DMS 273 treated with DMSO at 0.1 percent for 48 hours (cell line): ENCODE measurements around the gene IL4.
"Not testable (repeated sequence)": the region's sequence is repeated elsewhere in the genome, so short reads cannot be mapped to it uniquely, and the experiment has no call there.

ENCODE experiments used
- DNase-seq: peaks from one replicate; lab custom pipeline; 2025; lab: John Stamatoyannopoulos, UW

Gene IL4

GRCh38 chr5:132674671-132675506, 1.1 kb downstream of the IL4 start:
- no peak for DNase-seq

DNA sequence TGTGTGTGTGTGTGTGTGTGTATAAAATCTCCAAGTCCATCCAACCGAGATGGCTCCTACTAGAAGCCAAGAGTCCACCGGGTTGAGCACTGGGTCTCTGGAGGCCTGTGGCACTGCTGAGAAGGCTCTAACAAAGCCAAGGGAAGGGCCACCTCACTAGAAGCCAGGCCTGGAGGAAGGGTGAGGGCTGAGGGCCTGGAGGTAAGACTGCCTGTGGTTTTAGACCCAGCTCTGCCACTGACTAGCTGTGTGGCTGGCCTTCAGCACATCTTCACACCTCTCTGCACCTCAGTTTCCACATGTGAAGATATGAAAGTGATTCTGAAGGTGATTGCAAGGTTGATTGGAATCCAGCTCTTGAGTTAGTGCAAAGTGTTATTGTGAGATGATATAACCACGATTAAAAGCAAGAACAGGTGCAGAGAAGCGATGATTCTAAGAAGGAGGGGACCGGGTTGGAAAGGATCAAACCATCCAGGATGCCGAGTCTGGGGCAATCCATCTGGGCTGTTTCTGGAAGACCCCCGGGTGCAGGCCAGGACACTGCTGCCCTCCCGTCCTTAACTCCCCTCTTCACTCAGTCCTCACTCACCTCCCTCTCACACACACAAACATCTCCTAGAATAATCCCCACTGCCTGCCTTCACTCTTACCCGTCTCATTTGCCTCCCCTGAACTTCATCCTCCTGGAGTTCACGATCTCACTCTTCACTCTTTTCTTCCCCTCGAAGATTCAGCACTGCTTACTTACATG, 2.3 kb downstream of the IL4 start:
- no peak for DNase-seq

DNA sequence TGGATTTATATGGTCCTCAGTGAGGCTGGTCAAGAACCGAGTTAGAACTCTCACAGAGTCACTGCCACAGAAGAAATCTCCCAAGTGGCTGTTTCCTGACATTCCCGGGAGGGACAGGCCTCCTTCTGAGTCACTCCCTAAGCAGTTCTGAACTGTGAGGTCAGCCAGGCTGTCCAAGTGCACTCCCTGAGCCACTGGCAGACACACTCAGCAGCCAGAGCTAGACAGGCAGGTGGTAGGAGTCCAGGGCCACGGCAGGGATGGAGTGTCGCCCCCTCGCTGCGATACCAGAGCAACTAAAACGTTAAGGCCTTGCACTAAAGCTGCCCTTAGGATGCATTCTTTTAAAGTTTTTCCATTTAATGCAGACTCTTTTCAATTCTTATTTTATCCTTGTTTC, 3.4 kb downstream of the IL4 start:
- no peak for DNase-seq

DNA sequence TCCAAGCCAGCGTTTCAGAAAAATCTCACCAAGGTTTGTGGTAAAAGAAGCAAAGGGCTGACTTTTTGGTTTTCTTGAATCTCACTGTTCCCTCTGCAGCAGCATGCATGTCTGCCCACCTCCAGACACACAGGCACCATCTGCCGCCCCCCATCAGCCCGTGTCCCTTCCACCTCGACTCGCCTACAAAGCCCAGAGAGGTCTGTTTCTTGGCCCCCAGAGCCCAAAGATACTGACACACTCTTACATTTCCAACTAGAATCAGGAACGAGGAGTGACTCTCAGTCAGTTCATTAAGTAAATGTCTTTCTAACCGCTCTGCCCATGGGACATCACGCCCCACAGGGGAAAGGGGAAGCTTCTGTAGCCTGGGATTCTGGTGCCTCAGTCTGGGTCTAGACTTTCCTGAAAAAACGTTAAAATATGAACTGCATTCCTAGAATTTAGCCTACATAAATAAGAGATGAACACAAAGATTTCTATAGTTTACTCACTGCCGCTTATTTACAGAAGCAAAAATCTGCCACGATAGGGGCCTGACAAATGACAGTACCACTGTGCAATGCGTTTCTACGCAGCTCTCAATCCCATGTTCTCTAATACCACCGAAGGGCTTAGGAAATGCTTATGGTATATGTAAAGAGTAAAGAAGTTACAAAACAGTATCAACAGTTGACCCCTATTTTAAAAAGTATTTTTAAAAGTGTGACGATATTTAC, 4.1 kb downstream of the IL4 start:
- no peak for DNase-seq

GRCh38 chr5:132678735-132679134, 4.9 kb downstream of the IL4 start:
- DNase-seq = no peak

- DNase-seq = no peak
These were observed 5.4 kb downstream of the IL4 start for GRCh38 chr5:132679166-132679565.

DNA sequence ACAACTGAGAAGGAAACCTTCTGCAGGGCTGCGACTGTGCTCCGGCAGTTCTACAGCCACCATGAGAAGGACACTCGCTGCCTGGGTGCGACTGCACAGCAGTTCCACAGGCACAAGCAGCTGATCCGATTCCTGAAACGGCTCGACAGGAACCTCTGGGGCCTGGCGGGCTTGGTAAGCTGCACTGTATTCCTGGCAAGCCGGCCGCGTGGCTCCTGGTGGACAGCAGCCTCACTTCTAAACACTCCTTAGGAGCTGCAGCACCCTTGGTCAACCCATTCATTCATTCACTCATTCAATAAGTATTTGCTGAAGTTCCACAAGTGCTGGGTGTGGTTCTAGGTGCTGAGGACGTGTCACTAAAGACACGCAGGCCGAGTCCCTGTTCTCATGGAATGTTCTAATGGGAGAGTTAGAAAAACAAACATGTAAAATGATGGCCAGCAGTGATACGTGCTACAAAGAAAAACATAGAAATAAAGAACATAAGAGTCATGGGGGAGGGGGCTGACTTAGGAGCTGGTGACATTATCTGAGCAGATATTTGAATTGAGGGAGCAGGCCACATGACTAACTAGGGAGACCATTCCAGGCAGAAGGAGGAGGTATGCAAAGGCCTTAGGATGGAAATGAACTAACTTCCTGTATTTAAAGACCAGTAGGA, 6.1 kb downstream of the IL4 start:
- DNase-seq = no peak

DNA sequence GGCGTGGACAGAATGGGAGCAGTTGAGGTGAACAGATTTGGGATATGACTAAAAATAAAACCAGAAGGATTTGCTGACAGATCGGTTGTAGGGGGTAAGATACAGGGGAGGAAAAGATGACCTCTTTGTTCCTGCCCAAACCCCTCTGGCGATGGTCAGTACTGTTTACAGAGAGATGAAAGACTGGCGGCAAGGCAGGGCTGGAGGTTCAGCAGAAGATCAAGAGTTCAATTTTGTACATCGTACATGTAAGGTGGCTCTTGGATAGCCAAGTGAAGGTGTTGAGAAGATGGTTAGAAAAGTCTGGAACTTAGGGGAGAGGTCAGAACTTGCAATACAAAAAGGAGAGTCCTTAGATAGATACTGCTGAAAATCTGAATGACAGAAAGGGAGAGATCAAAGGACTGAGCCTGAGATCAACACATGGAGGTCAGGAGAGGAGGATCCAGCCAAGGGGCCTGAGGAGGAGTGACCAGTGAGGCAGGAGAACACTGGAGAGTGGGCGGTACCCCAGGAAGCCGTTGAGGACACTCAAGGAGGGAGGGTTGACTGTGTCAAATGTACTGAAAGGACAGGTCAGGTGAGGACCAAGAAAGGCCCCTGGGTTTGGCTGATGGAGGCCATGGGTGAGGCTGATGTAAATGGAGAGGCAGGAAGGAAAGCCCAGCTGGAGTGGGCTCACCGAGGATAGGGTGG, 7.1 kb downstream of the IL4 start:
- no peak for DNase-seq

- no peak for DNase-seq
These were observed 7.7 kb downstream of the IL4 start for GRCh38 chr5:132681476-132681831.

- no peak for DNase-seq
These were observed 8.2 kb downstream of the IL4 start for GRCh38 chr5:132681983-132682382.

DNA sequence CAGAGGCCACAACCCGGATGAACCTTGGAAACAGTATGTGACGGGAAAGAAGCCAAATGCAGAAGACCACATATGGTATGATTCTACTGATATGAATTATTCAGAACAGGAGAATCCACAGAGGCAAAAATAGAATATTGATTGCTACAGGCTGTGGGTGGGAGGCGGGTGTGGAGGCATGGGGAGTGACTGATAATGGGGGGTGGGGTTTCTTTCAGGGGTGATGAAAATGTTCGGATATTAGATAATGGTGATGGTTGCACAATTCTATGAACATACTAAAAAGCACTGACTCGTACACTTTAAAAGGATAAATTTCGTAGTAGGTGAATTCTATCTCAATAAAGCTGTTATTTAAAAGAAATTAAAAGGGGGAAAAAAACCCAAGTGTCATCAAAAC, 10.7 kb downstream of the IL4 start:
- DNase-seq = no peak

GRCh38 chr5:132684922-132685720, 11.3 kb downstream of the IL4 start:
- no peak for DNase-seq

DNA sequence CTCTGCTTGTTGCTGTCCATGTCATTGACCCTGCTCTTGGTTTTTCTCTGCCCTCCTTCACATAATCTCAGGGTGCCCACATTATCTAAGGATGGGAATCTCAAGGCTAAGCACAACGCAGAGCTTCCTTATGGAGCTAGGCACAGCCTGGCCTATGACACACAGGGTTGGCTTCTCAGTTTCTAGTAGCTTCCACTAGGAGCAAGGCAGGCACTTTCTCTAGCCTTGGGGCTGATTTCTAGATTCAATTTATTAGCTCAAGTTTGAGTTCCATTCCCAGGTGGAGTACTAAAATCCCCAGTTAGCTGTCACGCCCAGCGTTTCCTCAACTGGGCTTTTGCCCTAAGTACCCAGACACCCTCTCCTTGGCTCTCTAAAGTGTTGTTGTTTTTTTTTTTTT, 12.4 kb downstream of the IL4 start:
- no peak for DNase-seq

- DNase-seq = no peak
These were observed 14.2 kb downstream of the IL4 start for GRCh38 chr5:132687995-132688394.

DNA sequence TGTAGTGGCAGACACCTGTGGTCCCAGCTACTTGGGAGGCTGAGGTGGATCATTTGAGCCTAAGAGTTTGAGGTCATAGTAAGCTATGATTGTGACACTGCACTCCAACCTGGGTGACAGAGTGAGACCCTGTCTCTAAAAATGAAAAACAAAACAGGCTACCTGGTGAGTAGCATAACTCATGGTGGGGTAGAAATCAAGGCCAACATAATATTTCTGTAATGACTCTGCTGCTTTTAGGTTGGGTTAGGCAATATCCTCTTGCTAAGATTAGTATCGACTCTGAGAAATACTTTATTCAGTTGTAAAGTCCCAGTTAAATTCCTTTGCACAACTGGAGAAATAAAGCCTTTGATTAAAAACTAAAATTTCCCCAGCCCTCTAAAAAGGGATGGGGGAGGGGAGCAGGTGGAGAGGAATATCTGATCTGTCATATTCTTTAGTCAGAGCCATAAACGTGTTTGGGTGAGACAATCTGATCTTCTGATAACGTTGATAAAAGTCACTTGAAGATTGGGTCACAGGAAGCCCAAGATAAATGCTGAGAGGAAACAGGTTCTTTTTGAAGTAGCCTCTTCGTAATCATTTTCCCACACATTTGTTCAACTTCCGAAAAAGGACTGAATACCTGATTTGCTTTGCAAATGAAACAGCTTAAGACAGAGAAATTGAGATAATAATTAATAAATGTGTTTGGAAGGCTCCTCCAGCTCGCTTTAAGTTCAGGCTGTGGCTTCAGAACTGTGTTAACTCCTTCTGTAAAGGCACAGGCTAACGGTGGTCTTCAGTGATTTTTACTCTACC, 14.9 kb downstream of the IL4 start:
- DNase-seq = no peak

GRCh38 chr5:132689513-132689912, 15.7 kb downstream of the IL4 start:
- no peak for DNase-seq

- DNase-seq = no peak
These were observed 16.4 kb downstream of the IL4 start for GRCh38 chr5:132690156-132690555.

DNA sequence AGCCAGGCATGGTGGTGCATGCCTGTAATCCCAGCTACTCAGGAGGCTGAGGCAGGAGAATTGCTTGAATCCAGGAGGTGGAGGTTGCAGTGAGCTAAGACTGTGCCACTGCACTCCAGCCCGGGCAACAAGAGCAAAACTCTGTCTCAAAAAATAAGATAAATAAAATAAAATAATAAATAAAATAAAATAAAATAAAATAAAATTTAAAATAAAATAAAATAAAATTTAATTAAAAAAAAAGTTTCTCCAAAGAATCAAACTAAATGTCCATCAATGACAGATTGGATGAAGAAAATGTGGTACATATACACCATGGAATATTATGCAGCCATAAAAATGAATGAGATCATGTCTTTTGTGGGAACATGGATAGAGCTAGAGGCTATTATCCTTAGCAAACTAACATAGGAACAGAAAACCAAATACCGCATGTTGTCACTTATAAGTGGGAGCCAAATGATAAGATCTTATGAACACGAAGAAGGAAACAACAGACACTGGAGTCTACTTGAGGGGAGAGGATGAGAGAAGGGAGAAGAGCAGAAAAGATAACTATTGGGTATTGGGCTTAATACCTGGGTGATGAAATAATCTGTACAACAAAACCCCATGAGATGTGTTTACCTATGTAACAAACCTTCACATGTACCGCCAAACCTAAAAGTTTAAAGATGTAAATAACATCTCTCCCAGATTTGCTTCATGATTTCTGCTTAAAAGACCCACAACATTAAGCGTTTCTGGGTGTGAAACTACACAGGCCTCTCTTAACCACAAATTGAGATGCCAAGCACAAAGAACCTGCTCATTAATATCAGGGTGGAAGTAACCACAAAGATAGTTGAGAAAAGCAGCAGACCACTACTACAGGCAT, 18.2 kb downstream of the IL4 start:
- not testable (repeated sequence) for DNase-seq

DNA sequence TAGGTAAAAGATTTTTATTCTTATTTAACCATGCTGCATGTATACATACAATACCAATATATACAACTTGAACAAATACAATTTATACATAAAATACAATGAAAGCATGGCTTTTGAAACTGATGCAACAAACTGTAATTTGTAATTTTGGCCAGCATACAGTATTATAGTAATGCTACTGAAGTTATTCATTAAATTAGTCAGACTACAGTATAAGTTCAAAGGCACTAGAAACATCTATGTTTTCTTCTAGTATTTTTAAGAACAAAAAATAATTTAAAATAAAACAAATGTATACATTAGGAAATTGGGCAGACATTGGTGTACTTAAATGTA, 18.8 kb downstream of the IL4 start:
- DNase-seq = no peak
